ENCODE data around the gene IL4R. TPM values are rescaled to one million over a fixed set of nuclear protein-coding genes. Genes with fewer than 3 reads are reported as not detected.
A peak's percentile ranks its signal among the peaks of the same experiment; 100 is the strongest.

Gene IL4R
- total RNA-seq, 1 donor from 2014 or later, result 22.0 TPM

GRCh38 chr16:27311897-27312303 lies 1.9 kb upstream of the IL4R start:
- peak; percentile 33 for DNase-seq (ENCODE audit: low spot score)
- intact Hi-C loops (cut with DNase I), result loop anchor here (5.0 kb wide), 1 partner anchor 75 kb away; no protein-coding TSS in a partner anchor

DNA sequence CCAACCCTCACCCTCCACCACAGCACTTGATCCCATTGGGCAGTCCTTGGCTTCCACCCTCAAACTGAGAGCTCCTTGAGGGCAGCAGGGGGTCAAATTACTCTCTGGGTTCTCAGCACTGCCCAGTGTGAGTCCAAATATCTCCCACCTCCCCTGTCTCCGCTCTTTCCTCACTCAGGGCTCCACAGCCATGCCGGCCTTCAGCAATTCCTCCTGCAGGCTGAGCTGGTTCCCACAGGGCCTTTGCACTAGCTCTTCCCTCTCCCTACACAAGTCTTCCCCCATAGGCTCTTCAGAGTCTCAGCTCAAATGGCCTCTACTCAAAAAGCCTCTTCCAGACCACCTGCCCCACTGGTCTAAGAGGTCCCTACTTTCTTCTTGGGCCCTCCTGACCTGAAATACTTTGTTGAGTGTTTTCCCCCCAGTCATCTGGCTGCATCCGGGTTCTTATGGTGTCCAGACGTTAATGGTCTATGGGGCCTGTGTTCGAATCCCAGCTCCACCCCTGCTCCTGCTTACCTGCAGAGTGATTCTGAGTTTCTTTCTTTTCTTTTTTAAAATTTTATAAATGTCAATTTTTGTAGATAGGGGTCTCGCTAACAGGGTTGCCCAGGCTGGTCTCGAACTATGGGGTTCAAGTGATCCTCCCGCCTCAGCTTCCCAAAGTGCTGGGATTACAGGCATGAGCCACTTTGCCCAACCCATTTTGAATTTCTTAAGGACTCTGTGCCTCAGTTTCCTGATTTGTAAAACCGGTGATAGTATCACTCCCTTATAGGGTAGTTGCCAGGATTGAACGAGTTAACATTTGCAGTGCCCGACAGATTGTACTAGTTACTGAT lies 973 bp upstream of the IL4R start:
- DNase-seq (ENCODE audit: low spot score), result peak; percentile 38
- intact Hi-C loops (cut with DNase I), result loop anchor here (5.0 kb wide), 1 partner anchor 76 kb away; no protein-coding TSS in a partner anchor

DNA sequence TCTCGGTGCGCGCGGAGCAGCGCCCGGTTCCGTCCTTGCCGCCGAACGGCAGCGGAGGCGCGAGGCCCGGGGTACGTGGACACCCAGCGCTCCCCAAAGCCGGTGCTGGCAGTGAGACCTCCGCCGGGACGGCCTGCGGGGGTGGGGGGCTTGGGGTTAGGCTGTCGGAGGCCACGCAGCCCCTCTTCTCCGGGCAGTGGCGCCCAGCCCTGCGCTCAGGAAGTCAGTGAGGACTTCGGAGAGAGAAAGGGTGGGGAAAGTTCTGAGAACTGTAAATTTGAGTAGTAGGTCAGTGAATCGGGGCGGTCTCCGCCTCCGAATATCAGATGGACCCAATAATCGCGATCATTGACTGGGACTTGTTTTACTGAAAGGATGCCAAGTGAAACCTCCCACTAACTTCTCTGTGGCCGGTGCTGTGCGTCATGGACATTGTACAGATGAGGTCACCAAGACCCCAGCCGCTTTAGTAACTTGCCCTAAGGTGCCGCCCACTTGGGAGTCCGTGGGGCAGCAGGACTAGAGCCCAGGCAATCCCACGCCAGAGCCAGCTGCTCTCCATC lies 468 bp downstream of the IL4R start:
- DNase-seq (ENCODE audit: low spot score), result peak; percentile 86
- intact Hi-C loops (cut with DNase I), result loop anchor here (2.0 to 5.0 kb wide), 2 partner anchors 17 to 77 kb away; no protein-coding TSS in a partner anchor

- intact Hi-C loops (cut with DNase I), result loop anchor here (2.0 to 5.0 kb wide), 2 partner anchors 16 to 78 kb away; no protein-coding TSS in a partner anchor
- DNase-seq (ENCODE audit: low spot score), result peak; percentile 78
Observed at GRCh38 chr16:27314986-27315332, 1.2 kb downstream of the IL4R start.

GRCh38 chr16:27315333-27316037 lies 1.7 kb downstream of the IL4R start:
- intact Hi-C loops (cut with DNase I), result loop anchor here (2.0 kb wide), 1 partner anchor 15 kb away; no protein-coding TSS in a partner anchor
- DNase-seq (ENCODE audit: low spot score), result peak; percentile 85

DNA sequence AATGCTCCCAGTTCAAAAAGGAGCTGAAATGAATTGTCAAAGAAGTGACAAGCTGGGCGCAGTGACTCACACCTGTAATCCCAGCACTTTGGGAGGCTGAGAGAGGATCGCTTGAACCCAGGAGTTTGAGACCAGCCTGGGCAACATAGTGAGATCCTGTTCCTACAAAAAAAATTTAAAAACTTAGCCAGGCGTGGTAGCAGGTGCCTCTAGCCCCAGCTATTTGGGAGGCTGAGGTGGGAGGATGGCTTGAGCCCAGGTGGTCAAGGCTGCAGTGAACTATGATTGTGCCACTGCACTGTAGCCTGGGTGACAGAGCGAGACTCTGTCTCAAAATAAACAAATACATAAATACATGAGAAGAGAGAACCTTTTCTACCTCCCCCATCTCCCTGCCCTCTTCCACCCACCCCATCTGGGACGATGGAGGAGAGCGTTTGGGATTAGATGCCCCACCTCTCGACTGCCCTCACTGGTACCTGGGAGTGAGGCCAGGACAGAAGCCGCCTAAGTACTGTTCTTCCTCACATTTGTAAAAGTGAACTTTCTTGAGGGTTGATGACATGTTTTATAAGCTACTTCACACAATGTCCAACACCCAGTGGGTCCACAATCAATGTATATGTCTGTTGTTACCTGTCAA lies 2.4 kb downstream of the IL4R start:
- intact Hi-C loops (cut with DNase I), result no loop called here
- peak; percentile 70 for DNase-seq (ENCODE audit: low spot score)

DNA sequence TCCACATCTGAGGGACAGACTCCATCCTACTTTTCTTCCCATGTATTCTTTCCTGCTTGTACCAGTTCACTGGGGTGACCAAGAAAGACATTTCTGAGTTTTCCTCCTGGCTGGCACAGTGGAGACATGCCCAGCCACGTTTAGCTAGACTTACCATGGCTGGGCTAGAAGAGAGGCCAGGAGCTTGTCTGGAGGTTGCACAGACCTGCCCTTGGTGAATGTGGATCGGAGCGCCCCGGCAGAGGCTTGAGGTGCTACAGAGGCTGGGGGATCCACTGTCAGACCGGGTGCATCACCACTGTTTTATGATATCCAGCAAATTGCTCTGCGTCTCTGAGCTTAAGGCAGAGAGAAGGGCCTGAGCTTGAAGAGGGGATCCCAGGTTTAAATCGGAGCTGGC lies 3.5 kb downstream of the IL4R start:
- intact Hi-C loops (cut with DNase I), result no loop called here
- DNase-seq (ENCODE audit: low spot score), result peak; percentile 57

- peak; percentile 43 for DNase-seq (ENCODE audit: low spot score)
- intact Hi-C loops (cut with DNase I), result no loop called here
Observed at GRCh38 chr16:27317738-27318391, 4.1 kb downstream of the IL4R start.

- intact Hi-C loops (cut with DNase I), result no loop called here
- peak; percentile 80 for DNase-seq (ENCODE audit: low spot score)
Observed at GRCh38 chr16:27318392-27319256, 4.8 kb downstream of the IL4R start.

DNA sequence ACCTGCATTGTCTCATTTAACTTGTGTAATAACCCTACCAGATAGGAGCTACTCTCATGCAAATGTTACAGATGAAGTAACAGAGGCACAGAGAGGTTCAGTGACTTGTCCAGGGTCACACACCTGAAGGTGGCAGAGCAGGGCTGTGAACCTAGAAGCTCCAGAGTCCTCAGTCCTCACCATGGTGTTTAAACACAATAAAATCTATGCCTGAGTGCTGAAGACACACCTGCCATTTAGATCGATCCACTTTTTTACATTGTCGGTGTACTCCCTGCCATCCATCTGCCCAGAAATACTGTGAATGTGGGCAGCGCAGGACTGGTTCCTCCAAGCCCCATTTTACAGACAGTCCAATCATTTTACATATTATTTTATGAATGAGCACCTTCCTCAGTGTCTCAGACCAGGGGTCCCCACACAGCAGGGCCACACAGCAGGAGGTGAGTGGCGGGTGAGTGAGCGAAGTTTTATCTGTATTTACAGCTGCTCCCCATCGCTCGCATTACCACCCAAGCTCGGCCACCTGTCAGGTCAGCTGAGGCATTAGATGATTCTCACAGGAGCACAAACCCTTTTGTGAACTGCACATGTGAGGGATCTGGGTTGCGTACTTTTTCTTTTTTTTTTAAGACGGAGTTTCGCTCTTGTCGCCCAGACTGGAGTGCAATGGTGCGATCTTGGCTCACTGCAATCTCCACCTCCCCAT lies 5.6 kb downstream of the IL4R start:
- intact Hi-C loops (cut with DNase I), result no loop called here
- peak; percentile 29 for DNase-seq (ENCODE audit: low spot score)

DNA sequence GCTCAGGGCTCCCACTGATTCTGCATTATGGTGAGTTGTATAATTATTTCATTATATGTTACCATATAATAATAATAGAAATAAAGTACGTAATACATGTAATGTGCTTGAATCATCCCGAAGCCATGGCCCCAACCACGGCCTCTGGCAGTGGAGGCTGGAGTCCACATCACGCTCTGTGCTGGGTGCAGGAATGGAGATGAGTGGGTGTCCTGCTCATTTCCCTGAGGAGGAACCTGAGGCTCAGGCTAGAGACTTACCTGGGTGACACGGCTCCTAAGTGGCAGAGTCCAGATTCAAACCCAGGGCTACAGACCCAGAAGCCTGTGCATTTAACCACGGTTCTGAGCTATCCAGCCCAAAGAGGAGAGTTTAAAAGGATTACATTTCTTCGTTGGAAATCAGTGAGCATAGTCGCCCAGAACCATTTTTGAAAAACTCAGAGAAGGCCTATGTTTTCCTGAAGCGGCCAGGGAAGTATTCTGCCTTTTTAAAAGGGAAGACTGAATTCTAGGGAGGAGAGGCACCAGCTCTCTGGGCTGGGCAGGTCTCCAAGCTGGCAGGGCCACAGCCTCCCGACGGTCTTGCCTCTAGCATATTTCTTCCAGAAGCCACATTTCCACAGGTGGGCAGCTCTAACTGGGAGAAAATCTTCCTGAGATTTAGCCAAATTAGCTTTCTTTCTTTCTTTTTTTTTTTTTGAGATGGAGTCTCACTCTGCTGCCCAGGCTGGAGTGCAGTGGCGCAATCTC lies 6.7 kb downstream of the IL4R start:
- peak; percentile 33 for DNase-seq (ENCODE audit: low spot score)
- intact Hi-C loops (cut with DNase I), result loop anchor here (10.0 kb wide), 1 partner anchor 134 kb away; no protein-coding TSS in a partner anchor

DNA sequence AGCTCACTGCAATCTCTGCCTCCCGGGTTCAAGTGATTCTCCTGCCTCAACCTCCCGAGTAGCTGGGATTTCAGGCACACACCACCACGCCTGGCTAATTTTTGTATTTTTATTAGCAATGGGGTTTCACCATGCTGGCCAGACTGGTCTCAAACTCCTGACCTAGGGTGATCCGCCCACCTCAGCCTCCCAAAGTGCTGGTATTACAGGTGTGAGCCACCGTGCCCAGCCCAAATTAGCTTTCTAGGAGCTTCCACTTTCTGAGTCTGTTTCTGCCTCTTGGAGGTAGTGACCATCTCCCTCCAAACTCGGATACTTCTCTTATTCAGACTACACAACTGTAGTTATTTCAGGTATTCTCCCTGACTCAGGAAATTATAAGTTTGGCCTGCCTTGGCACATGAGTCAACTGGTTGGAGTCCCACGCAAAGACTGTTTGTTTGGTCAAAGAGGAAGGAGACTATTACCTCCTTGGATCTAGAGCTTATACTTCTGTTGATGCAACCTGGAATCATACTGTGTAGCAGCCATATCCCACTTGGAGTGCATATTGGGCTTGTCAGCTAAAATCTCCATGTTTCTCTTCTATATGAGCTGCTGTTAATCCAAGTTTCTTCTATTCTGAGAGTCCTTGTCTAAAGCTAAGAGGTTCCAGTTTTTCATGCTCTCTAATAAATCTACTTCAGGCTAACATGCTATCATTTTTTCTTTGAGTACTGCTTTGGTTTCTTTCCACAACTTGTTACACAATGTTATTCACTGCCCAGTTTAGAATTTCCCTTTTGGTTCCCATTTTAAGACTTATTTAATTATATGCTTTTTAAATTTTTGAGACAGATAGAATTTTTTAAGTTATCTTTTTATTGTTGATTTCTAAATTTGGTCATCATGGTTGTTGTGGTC lies 7.5 kb downstream of the IL4R start:
- intact Hi-C loops (cut with DNase I), result loop anchor here (10.0 kb wide), 1 partner anchor 134 kb away; no protein-coding TSS in a partner anchor

GRCh38 chr16:27322858-27323780 lies 9.3 kb downstream of the IL4R start:
- peak; percentile 50 for DNase-seq (ENCODE audit: low spot score)
- intact Hi-C loops (cut with DNase I), result loop anchor here (10.0 kb wide), 1 partner anchor 132 kb away; no protein-coding TSS in a partner anchor

More for the DNA sequence above, 7.5 kb downstream of the IL4R start:
- peak; percentile 35 for DNase-seq (ENCODE audit: low spot score)

- intact Hi-C loops (cut with DNase I), result loop anchor here (10.0 kb wide), 1 partner anchor 131 kb away; no protein-coding TSS in a partner anchor
- peak; percentile 51 for DNase-seq (ENCODE audit: low spot score)
Observed at GRCh38 chr16:27323781-27324561, 10.2 kb downstream of the IL4R start.

Data from cardiac septum (tissue), 1 donor.